ENCODE results near the gene OR7C1.

The OR7C1 gene

DNA sequence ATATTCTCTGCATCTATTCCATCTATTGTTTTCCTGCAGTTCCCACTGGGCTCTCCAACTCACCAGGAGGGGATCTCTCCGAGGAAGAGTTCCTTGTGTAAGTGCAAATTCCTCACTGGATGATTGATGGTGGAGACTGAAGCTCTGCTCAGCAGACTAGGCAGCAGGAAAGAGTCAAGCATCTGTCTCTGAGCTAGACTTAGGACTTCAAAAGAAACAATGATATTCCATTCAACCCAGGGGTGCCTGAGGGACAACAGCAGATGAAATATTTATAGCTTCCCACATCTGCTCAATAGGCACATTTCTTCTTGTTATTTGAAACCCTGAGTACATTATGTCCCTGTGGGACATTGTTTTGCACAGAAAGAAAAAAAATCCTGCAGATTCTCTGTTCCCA is at the start of gene OR7C1, which contains the start of gene OR7A5:
OR7C1 (minus strand) TSS at position 175 of the 400 bp plus-strand sequence. CDS start 35,049 bp downstream, outside the sequence.
OR7A5 (minus strand) TSS at position 175 of the 400 bp plus-strand sequence. CDS start 6,944 bp downstream, outside the sequence.
- Histone ChIP-seq H3K4me3 (ENCODE audit: low read length) (no peak within 1 kb of the TSS), H3K27me3 (ENCODE audit: control insufficient read depth, insufficient read depth, low read length) (no peaks in the 10 kb centered on the region), H3K4me1 (ENCODE audit: control insufficient read depth, insufficient read depth, low read length) (no peaks in the 10 kb centered on the region), H3K36me3 (ENCODE audit: control insufficient read depth, insufficient read depth, low read length) (no peaks in the 10 kb centered on the region), H3K9me3 (ENCODE audit: control insufficient read depth, low read length) (no peaks in the 10 kb centered on the region), H3K9ac (ENCODE audit: low read length) (no peak within 1 kb of the TSS)

- Histone ChIP-seq H3K4me1 (ENCODE audit: control insufficient read depth, insufficient read depth, low read length) (no peaks in the 10 kb centered on the region), H3K36me3 (ENCODE audit: control insufficient read depth, insufficient read depth, low read length) (no peaks in the 10 kb centered on the region), H3K9me3 (ENCODE audit: control insufficient read depth, low read length) (no peaks in the 10 kb centered on the region), H3K4me3 (ENCODE audit: low read length) (no peak overlapping the region), H3K27me3 (ENCODE audit: control insufficient read depth, insufficient read depth, low read length) (no peaks in the 10 kb centered on the region), H3K9ac (ENCODE audit: low read length) (no peak overlapping the region)
Measured at GRCh38 chr19:14871619-14872230, 36.7 kb upstream of the OR7C1 start.

GRCh38 chr19:14868497-14868896 is 33.5 kb upstream of the OR7C1 start:
- no peaks in the 10 kb centered on the region for H3K4me1 ChIP-seq (ENCODE audit: control insufficient read depth, insufficient read depth, low read length)
- no peaks in the 10 kb centered on the region for H3K27me3 ChIP-seq (ENCODE audit: control insufficient read depth, insufficient read depth, low read length)
- H3K36me3 ChIP-seq (ENCODE audit: control insufficient read depth, insufficient read depth, low read length), result no peaks in the 10 kb centered on the region
- H3K9ac ChIP-seq (ENCODE audit: low read length), result no peak overlapping the region
- H3K9me3 ChIP-seq (ENCODE audit: control insufficient read depth, low read length), result no peaks in the 10 kb centered on the region
- no peak overlapping the region for H3K4me3 ChIP-seq (ENCODE audit: low read length)

DNA sequence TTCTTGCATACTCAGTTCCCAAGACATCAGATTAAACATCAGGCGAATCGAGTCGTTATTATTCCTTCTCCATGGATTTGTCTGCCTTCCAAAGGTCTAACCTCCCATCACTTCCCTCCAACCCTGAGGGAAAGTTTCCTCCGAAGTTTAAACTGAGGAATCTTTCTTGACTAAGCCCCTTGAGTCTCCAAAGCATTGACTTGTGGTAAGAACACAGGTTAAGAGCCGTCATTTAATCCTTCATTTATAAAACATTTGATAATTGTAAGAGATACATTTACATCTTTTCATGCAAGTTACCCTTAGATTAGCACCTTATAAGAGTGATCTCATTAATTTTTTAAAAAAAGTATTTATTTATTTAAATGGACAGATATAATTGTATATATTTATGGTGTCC is 13.8 kb upstream of the OR7C1 start, which contains the start of gene OR7A10:
OR7A10 (minus strand) TSS at position 101 of the 400 bp plus-strand sequence. CDS start 7,045 bp downstream, outside the sequence.
- Histone ChIP-seq H3K4me1 (ENCODE audit: control insufficient read depth, insufficient read depth, low read length) (no peaks in the 10 kb centered on the region), H3K9me3 (ENCODE audit: control insufficient read depth, low read length) (no peaks in the 10 kb centered on the region), H3K4me3 (ENCODE audit: low read length) (no peak within 1 kb of the TSS), H3K9ac (ENCODE audit: low read length) (no peak within 1 kb of the TSS), H3K36me3 (ENCODE audit: control insufficient read depth, insufficient read depth, low read length) (no peaks in the 10 kb centered on the region), H3K27me3 (ENCODE audit: control insufficient read depth, insufficient read depth, low read length) (no peaks in the 10 kb centered on the region)

GRCh38 chr19:14843578-14843977 is 8.6 kb upstream of the OR7C1 start:
- Histone ChIP-seq H3K36me3 (ENCODE audit: control insufficient read depth, insufficient read depth, low read length) (no peaks in the 10 kb centered on the region), H3K4me3 (ENCODE audit: low read length) (no peak overlapping the region), H3K27me3 (ENCODE audit: control insufficient read depth, insufficient read depth, low read length) (no peaks in the 10 kb centered on the region), H3K9me3 (ENCODE audit: control insufficient read depth, low read length) (no peaks in the 10 kb centered on the region), H3K9ac (ENCODE audit: low read length) (no peak overlapping the region), H3K4me1 (ENCODE audit: control insufficient read depth, insufficient read depth, low read length) (no peaks in the 10 kb centered on the region)

GRCh38 chr19:14843169-14843568 is 8.2 kb upstream of the OR7C1 start:
- Histone ChIP-seq H3K27me3 (ENCODE audit: control insufficient read depth, insufficient read depth, low read length) (no peaks in the 10 kb centered on the region), H3K4me3 (ENCODE audit: low read length) (no peak overlapping the region), H3K36me3 (ENCODE audit: control insufficient read depth, insufficient read depth, low read length) (no peaks in the 10 kb centered on the region), H3K4me1 (ENCODE audit: control insufficient read depth, insufficient read depth, low read length) (no peaks in the 10 kb centered on the region), H3K9ac (ENCODE audit: low read length) (no peak overlapping the region), H3K9me3 (ENCODE audit: control insufficient read depth, low read length) (no peaks in the 10 kb centered on the region)

GRCh38 chr19:14840206-14840605 is 5.2 kb upstream of the OR7C1 start:
- Histone ChIP-seq H3K27me3 (ENCODE audit: control insufficient read depth, insufficient read depth, low read length) (no peaks in the 10 kb centered on the region), H3K9ac (ENCODE audit: low read length) (no peak overlapping the region), H3K4me3 (ENCODE audit: low read length) (no peak overlapping the region), H3K9me3 (ENCODE audit: control insufficient read depth, low read length) (no peaks in the 10 kb centered on the region), H3K36me3 (ENCODE audit: control insufficient read depth, insufficient read depth, low read length) (no peaks in the 10 kb centered on the region), H3K4me1 (ENCODE audit: control insufficient read depth, insufficient read depth, low read length) (no peaks in the 10 kb centered on the region)

GRCh38 chr19:14837391-14837790 is 2.4 kb upstream of the OR7C1 start:
- H3K27me3 ChIP-seq (ENCODE audit: control insufficient read depth, insufficient read depth, low read length), result no peaks in the 10 kb centered on the region
- no peaks in the 10 kb centered on the region for H3K9me3 ChIP-seq (ENCODE audit: control insufficient read depth, low read length)
- H3K36me3 ChIP-seq (ENCODE audit: control insufficient read depth, insufficient read depth, low read length), result no peaks in the 10 kb centered on the region
- no peak overlapping the region for H3K9ac ChIP-seq (ENCODE audit: low read length)
- no peak overlapping the region for H3K4me3 ChIP-seq (ENCODE audit: low read length)
- no peaks in the 10 kb centered on the region for H3K4me1 ChIP-seq (ENCODE audit: control insufficient read depth, insufficient read depth, low read length)

DNA sequence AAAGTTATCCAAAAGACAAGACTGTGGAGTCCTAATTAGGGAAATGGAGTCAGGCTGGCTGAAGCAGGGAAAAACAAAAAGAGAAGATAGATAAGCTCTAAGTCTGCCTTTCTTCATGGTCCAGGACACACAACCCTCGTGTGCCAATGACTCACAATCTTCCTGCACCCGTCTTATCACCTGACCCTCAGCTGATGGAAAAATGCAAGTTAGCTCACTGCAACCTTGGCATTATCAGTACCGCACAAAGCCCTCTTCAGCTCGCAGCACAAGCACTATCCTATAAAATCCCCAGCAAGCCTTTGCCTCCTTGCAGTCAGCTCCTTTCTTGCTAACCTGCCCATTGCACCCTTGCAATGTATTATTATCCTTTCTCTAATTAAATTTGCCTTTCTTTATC is 4.3 kb downstream of the OR7C1 start:
- no peaks in the 10 kb centered on the region for H3K36me3 ChIP-seq (ENCODE audit: control insufficient read depth, insufficient read depth, low read length)
- no peaks in the 10 kb centered on the region for H3K9me3 ChIP-seq (ENCODE audit: control insufficient read depth, low read length)
- no peak overlapping the region for H3K4me3 ChIP-seq (ENCODE audit: low read length)
- H3K9ac ChIP-seq (ENCODE audit: low read length), result no peak overlapping the region
- no peaks in the 10 kb centered on the region for H3K4me1 ChIP-seq (ENCODE audit: control insufficient read depth, insufficient read depth, low read length)
- no peaks in the 10 kb centered on the region for H3K27me3 ChIP-seq (ENCODE audit: control insufficient read depth, insufficient read depth, low read length)

GRCh38 chr19:14826006-14826405 is 9.0 kb downstream of the OR7C1 start:
- H3K4me1 ChIP-seq (ENCODE audit: control insufficient read depth, insufficient read depth, low read length), result no peaks in the 10 kb centered on the region
- H3K4me3 ChIP-seq (ENCODE audit: low read length), result no peak overlapping the region
- H3K36me3 ChIP-seq (ENCODE audit: control insufficient read depth, insufficient read depth, low read length), result no peaks in the 10 kb centered on the region
- no peaks in the 10 kb centered on the region for H3K9me3 ChIP-seq (ENCODE audit: control insufficient read depth, low read length)
- H3K27me3 ChIP-seq (ENCODE audit: control insufficient read depth, insufficient read depth, low read length), result no peaks in the 10 kb centered on the region
- H3K9ac ChIP-seq (ENCODE audit: low read length), result no peak overlapping the region

DNA sequence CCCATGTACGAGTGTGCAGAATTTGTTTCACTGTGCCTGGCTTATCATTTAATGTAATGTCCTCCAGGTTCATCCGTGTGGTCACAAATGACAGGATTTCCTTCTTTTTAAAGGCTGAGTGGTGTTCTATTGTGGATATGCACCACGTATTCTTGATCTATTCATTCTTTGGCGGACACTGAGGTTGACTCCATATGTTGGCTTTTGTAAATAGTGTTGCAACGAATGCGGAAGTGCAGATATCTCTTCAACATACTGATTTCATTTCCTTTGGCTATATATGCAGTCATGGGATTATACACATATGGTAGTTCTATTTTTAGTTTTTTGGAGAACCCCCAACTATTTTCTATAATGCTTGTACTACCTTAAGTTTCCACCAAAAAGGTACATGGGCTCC is 13.0 kb downstream of the OR7C1 start:
- Histone ChIP-seq H3K27me3 (ENCODE audit: control insufficient read depth, insufficient read depth, low read length) (no peaks in the 10 kb centered on the region), H3K9me3 (ENCODE audit: control insufficient read depth, low read length) (no peaks in the 10 kb centered on the region), H3K4me1 (ENCODE audit: control insufficient read depth, insufficient read depth, low read length) (no peaks in the 10 kb centered on the region), H3K36me3 (ENCODE audit: control insufficient read depth, insufficient read depth, low read length) (no peaks in the 10 kb centered on the region), H3K9ac (ENCODE audit: low read length) (no peak overlapping the region), H3K4me3 (ENCODE audit: low read length) (no peak overlapping the region)

DNA sequence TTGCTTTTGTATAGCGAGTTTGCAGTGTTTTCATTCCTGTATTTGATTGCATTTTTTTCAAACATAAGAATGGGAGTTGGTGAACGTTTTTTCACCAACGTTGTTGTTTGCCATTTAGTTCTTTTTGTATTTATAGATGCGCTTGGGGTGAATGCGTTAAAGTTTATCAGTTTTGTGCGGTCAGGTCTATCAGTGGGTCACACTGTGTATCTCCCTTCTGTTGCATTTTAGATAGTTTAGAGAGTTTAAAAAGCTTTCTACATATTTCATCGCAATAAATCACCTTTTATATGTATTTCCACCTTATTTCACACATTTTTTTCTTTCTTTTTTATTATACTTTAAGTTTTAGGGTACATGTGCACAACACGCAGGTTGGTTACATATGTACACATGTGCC is 16.4 kb downstream of the OR7C1 start:
- Histone ChIP-seq H3K4me1 (ENCODE audit: control insufficient read depth, insufficient read depth, low read length) (no peaks in the 10 kb centered on the region), H3K4me3 (ENCODE audit: low read length) (no peak overlapping the region), H3K27me3 (ENCODE audit: control insufficient read depth, insufficient read depth, low read length) (no peaks in the 10 kb centered on the region), H3K9me3 (ENCODE audit: control insufficient read depth, low read length) (no peaks in the 10 kb centered on the region), H3K9ac (ENCODE audit: low read length) (no peak overlapping the region), H3K36me3 (ENCODE audit: control insufficient read depth, insufficient read depth, low read length) (no peaks in the 10 kb centered on the region)

- Histone ChIP-seq H3K9ac (ENCODE audit: low read length) (no peak overlapping the region), H3K36me3 (ENCODE audit: control insufficient read depth, insufficient read depth, low read length) (no peaks in the 10 kb centered on the region), H3K27me3 (ENCODE audit: control insufficient read depth, insufficient read depth, low read length) (no peaks in the 10 kb centered on the region), H3K9me3 (ENCODE audit: control insufficient read depth, low read length) (no peaks in the 10 kb centered on the region), H3K4me3 (ENCODE audit: low read length) (no peak overlapping the region), H3K4me1 (ENCODE audit: control insufficient read depth, insufficient read depth, low read length) (no peaks in the 10 kb centered on the region)
Measured at GRCh38 chr19:14817052-14817451, 17.9 kb downstream of the OR7C1 start.
